ENCODE data around the gene ST3GAL6.
A peak's percentile ranks its signal among the peaks of the same experiment; 100 is the strongest.

ST3GAL6 gene

DNA sequence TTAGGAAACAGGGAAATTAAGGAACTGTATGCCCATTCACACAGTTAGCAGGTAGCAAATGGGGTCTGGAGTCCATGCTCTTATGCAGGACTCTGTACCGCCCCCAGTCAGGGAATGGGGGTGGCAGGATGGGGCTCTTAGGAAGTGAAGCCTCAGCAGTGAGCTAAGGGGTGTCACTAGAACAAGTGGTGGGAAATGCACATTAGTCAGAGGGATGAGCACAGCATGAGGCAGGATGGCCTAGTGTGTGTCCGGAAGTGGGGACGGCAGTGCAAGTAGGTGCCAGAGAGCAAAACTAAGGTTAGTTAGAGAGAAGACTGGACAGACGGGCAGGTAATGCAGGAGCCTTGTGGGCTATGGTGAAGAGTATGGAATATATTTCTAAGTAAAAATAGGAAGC is 60.7 kb downstream of the ST3GAL6 start:
- Histone ChIP-seq H2BK15ac (ENCODE audit: low read length) (no peak overlapping the region), H3K27me3 (ENCODE audit: control insufficient read depth in 3 of 3, insufficient read depth in 3 of 3, low read depth in 1 of 3, low read length in 3 of 3) (no peaks in the 10 kb centered on the region), H3K27ac (replicated peaks; ENCODE audit: low read length) (no peak overlapping the region), H3K4ac (ENCODE audit: low read length) (no peak overlapping the region), H3K4me1 (ENCODE audit: control insufficient read depth in 2 of 2, insufficient read depth in 1 of 2, low read depth in 1 of 2, low read length in 2 of 2) (no peaks in the 10 kb centered on the region), H3K14ac (ENCODE audit: low read length) (no peak overlapping the region), H2BK5ac (ENCODE audit: low read length) (no peak overlapping the region), H3K36me3 (replicated peaks in 1 of 2; ENCODE audit: control insufficient read depth in 2 of 2, insufficient read depth in 2 of 2, low read length in 2 of 2) (peaks cover 8 to 70% of the 10 kb centered on the region in 2 donors), H3K79me1 (ENCODE audit: low read depth, low read length) (peaks cover 5% of the 10 kb centered on the region), H2BK120ac (ENCODE audit: low read depth, low read length) (no peak overlapping the region), H3K9ac (ENCODE audit: low read depth, low read length, poor library complexity) (no peak overlapping the region), H3K4me3 (ENCODE audit: low read length in 2 of 2) (peak overlapping the region in 1 of 2 donors; percentile 70), H3K4me2 (ENCODE audit: insufficient read depth, low read length, poor library complexity, severe bottlenecking) (no peak overlapping the region), H2BK12ac (ENCODE audit: low read length) (no peak overlapping the region), H3K23ac (ENCODE audit: low read depth, low read length, poor library complexity) (no peak overlapping the region), H4K91ac (ENCODE audit: low read depth, low read length, poor library complexity) (no peak overlapping the region), H4K8ac (ENCODE audit: low read depth, low read length) (no peak overlapping the region), H3K18ac (ENCODE audit: low read length) (no peak overlapping the region), H2AFZ (ENCODE audit: low read length) (no peak overlapping the region), H3K9me3 (replicated peaks in 1 of 2; ENCODE audit: control insufficient read depth in 2 of 2, insufficient read depth in 1 of 2, low read depth in 1 of 2, low read length in 2 of 2) (no peaks in the 10 kb centered on the region), H2AK5ac (ENCODE audit: low read depth, low read length) (no peak overlapping the region)
- no CpG with 5 or more reads among the region's 4 CpGs for WGBS, 2 donors (ENCODE audit: extremely low coverage in 2 of 2, insufficient read length in 2 of 2, insufficient replicate concordance in 1 of 2)
- no peak for DNase-seq (ENCODE audit: low spot score)

DNA sequence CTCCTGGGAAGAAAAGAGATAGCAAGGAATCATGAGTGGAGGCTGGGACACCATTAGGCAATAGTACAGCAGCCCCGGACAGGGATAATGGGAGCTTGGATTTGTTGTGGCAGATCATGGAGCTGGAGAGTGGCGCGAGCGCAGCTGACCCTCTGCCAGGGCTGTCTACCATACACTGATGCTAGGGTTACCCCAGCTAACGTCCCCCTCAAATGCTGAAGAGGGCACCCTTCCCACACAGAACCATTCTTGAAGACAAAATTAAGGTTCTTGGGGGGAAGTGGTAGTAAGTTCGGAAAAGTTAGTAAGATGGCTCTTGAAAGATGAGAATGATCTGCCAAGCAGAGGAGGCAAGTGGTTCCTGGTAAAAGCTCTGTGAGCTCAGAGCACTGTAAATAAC is 61.1 kb downstream of the ST3GAL6 start:
- Histone ChIP-seq H3K4ac (ENCODE audit: low read length) (no peak overlapping the region), H4K91ac (ENCODE audit: low read depth, low read length, poor library complexity) (no peak overlapping the region), H3K4me3 (ENCODE audit: low read length in 2 of 2) (no peak overlapping the region), H3K14ac (ENCODE audit: low read length) (no peak overlapping the region), H4K8ac (ENCODE audit: low read depth, low read length) (no peak overlapping the region), H2BK12ac (ENCODE audit: low read length) (no peak overlapping the region), H2AFZ (ENCODE audit: low read length) (no peak overlapping the region), H3K36me3 (replicated peaks in 1 of 2; ENCODE audit: control insufficient read depth in 2 of 2, insufficient read depth in 2 of 2, low read length in 2 of 2) (peaks cover 8 to 66% of the 10 kb centered on the region in 2 donors), H3K27ac (replicated peaks; ENCODE audit: low read length) (no peak overlapping the region), H2AK5ac (ENCODE audit: low read depth, low read length) (no peak overlapping the region), H3K27me3 (ENCODE audit: control insufficient read depth in 3 of 3, insufficient read depth in 3 of 3, low read depth in 1 of 3, low read length in 3 of 3) (no peaks in the 10 kb centered on the region), H3K9me3 (replicated peaks in 1 of 2; ENCODE audit: control insufficient read depth in 2 of 2, insufficient read depth in 1 of 2, low read depth in 1 of 2, low read length in 2 of 2) (no peaks in the 10 kb centered on the region), H3K9ac (ENCODE audit: low read depth, low read length, poor library complexity) (no peak overlapping the region), H2BK5ac (ENCODE audit: low read length) (no peak overlapping the region), H3K4me1 (ENCODE audit: control insufficient read depth in 2 of 2, insufficient read depth in 1 of 2, low read depth in 1 of 2, low read length in 2 of 2) (no peaks in the 10 kb centered on the region), H3K4me2 (ENCODE audit: insufficient read depth, low read length, poor library complexity, severe bottlenecking) (no peak overlapping the region), H2BK15ac (ENCODE audit: low read length) (no peak overlapping the region), H3K18ac (ENCODE audit: low read length) (no peak overlapping the region), H3K79me1 (ENCODE audit: low read depth, low read length) (peaks cover 5% of the 10 kb centered on the region), H3K23ac (ENCODE audit: low read depth, low read length, poor library complexity) (no peak overlapping the region), H2BK120ac (ENCODE audit: low read depth, low read length) (no peak overlapping the region)
- 100% methylated on average over 1 of the region's 6 CpGs; no CpG with 5 or more reads in 1 of the 2 donors for WGBS, 2 donors (ENCODE audit: extremely low coverage in 2 of 2, insufficient read length in 2 of 2, insufficient replicate concordance in 1 of 2)
- no peak for DNase-seq (ENCODE audit: low spot score)

- Histone ChIP-seq H3K4ac (ENCODE audit: low read length) (no peak overlapping the region), H2BK120ac (ENCODE audit: low read depth, low read length) (no peak overlapping the region), H3K23ac (ENCODE audit: low read depth, low read length, poor library complexity) (no peak overlapping the region), H3K14ac (ENCODE audit: low read length) (no peak overlapping the region), H3K4me2 (ENCODE audit: insufficient read depth, low read length, poor library complexity, severe bottlenecking) (no peak overlapping the region), H4K8ac (ENCODE audit: low read depth, low read length) (no peak overlapping the region), H3K27me3 (ENCODE audit: control insufficient read depth in 3 of 3, insufficient read depth in 3 of 3, low read depth in 1 of 3, low read length in 3 of 3) (no peaks in the 10 kb centered on the region), H3K36me3 (replicated peaks in 1 of 2; ENCODE audit: control insufficient read depth in 2 of 2, insufficient read depth in 2 of 2, low read length in 2 of 2) (peaks cover 6 to 47% of the 10 kb centered on the region in 2 donors), H2AK5ac (ENCODE audit: low read depth, low read length) (no peak overlapping the region), H3K27ac (replicated peaks; ENCODE audit: low read length) (no peak overlapping the region), H4K91ac (ENCODE audit: low read depth, low read length, poor library complexity) (no peak overlapping the region), H2BK15ac (ENCODE audit: low read length) (no peak overlapping the region), H3K4me1 (ENCODE audit: control insufficient read depth in 2 of 2, insufficient read depth in 1 of 2, low read depth in 1 of 2, low read length in 2 of 2) (no peaks in the 10 kb centered on the region), H2BK5ac (ENCODE audit: low read length) (no peak overlapping the region), H3K9me3 (replicated peaks in 1 of 2; ENCODE audit: control insufficient read depth in 2 of 2, insufficient read depth in 1 of 2, low read depth in 1 of 2, low read length in 2 of 2) (peaks cover 0 to 10% of the 10 kb centered on the region in 2 donors), H3K18ac (ENCODE audit: low read length) (no peak overlapping the region), H3K9ac (ENCODE audit: low read depth, low read length, poor library complexity) (no peak overlapping the region), H2BK12ac (ENCODE audit: low read length) (no peak overlapping the region), H3K79me1 (ENCODE audit: low read depth, low read length) (peaks cover 5% of the 10 kb centered on the region), H3K4me3 (ENCODE audit: low read length in 2 of 2) (no peak overlapping the region), H2AFZ (ENCODE audit: low read length) (no peak overlapping the region)
- no peak for DNase-seq (ENCODE audit: low spot score)
- WGBS, 2 donors (ENCODE audit: extremely low coverage in 2 of 2, insufficient read length in 2 of 2, insufficient replicate concordance in 1 of 2): no CpG with 5 or more reads among the region's 3 CpGs
These were observed 63.0 kb downstream of the ST3GAL6 start for GRCh38 chr3:98826126-98826525.

DNA sequence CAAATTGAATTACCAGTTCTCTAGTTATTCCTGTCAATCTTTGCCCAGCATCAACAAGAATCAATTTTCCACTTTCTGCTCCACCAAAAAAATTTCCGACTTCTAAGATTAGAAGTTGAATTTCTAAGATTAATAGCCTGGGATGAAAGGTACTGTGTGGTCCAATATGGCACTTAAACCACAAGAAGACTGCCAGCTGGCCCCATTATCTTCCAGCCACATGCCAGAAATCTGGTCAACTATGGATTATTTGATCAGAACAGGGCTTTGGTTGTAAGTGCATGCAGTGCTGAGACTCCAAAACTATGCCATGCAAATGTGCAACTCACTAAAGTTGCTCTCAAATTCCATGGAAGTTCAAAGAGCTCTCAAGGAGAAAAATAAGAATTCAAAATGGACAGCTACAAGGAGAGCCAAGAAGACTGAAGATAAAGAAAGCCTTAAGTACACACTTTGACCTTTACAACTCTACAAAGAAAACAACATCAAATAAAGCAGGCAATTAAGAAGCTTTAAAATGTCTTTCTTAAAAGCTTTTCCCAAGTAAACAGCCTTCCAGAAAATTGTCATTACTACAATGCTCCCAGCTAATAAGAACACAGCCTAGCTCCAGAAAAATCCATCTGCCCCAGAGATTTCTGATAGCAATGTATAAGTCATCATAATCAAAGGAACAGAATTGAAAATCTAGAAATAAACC is 64.2 kb downstream of the ST3GAL6 start:
- H2BK120ac ChIP-seq (ENCODE audit: low read depth, low read length): no peak overlapping the region

More for the DNA sequence above, 64.2 kb downstream of the ST3GAL6 start:
- Histone ChIP-seq H2BK15ac (ENCODE audit: low read length) (no peak overlapping the region), H3K4me1 (ENCODE audit: control insufficient read depth in 2 of 2, insufficient read depth in 1 of 2, low read depth in 1 of 2, low read length in 2 of 2) (no peaks in the 10 kb centered on the region), H2BK5ac (ENCODE audit: low read length) (no peak overlapping the region), H3K27me3 (ENCODE audit: control insufficient read depth in 3 of 3, insufficient read depth in 3 of 3, low read depth in 1 of 3, low read length in 3 of 3) (no peaks in the 10 kb centered on the region), H2BK12ac (ENCODE audit: low read length) (no peak overlapping the region), H3K4me2 (ENCODE audit: insufficient read depth, low read length, poor library complexity, severe bottlenecking) (no peak overlapping the region), H3K23ac (ENCODE audit: low read depth, low read length, poor library complexity) (no peak overlapping the region), H3K4me3 (ENCODE audit: low read length in 2 of 2) (no peak overlapping the region), H3K4ac (ENCODE audit: low read length) (no peak overlapping the region), H3K27ac (replicated peaks; ENCODE audit: low read length) (no peak overlapping the region), H4K8ac (ENCODE audit: low read depth, low read length) (no peak overlapping the region), H2AFZ (ENCODE audit: low read length) (no peak overlapping the region), H3K9ac (ENCODE audit: low read depth, low read length, poor library complexity) (no peak overlapping the region), H3K9me3 (replicated peaks in 1 of 2; ENCODE audit: control insufficient read depth in 2 of 2, insufficient read depth in 1 of 2, low read depth in 1 of 2, low read length in 2 of 2) (peaks cover 0 to 14% of the 10 kb centered on the region in 2 donors), H4K91ac (ENCODE audit: low read depth, low read length, poor library complexity) (no peak overlapping the region), H3K79me1 (ENCODE audit: low read depth, low read length) (peaks cover 5% of the 10 kb centered on the region), H3K36me3 (replicated peaks in 1 of 2; ENCODE audit: control insufficient read depth in 2 of 2, insufficient read depth in 2 of 2, low read length in 2 of 2) (peaks cover 6 to 35% of the 10 kb centered on the region in 2 donors), H3K18ac (ENCODE audit: low read length) (no peak overlapping the region), H3K14ac (ENCODE audit: low read length) (no peak overlapping the region), H2AK5ac (ENCODE audit: low read depth, low read length) (no peak overlapping the region)
- DNase-seq (ENCODE audit: low spot score): no peak
- WGBS, 2 donors (ENCODE audit: extremely low coverage in 2 of 2, insufficient read length in 2 of 2, insufficient replicate concordance in 1 of 2): no CpG with 5 or more reads among the region's 1 CpG

All from neuronal stem cell (in vitro differentiated cells).